RWPE1 (cell line): ENCODE data around the gene DDR2.

Experiments used
- CTCF ChIA-PET: fragments of 350-600 bp; sonication (Branson Sonifier 250); formaldehyde crosslinking; extraction: SDS; loops from one replicate; lab custom pipeline; 2021; lab: Yijun Ruan, JAX
- POLR2A ChIA-PET: fragments of 400-600 bp; formaldehyde crosslinking; extraction: SDS; loops from one replicate; lab custom pipeline; 2020; ENCODE audit warnings: antibody characterized with exemption; ENCODE audit not compliant: low non-redundant PET; lab: Yijun Ruan, JAX
- DNase-seq: peaks from one replicate; pipeline ENCODE4 v3.0.0; 2012; ENCODE audit warnings: low spot score
- H3K27ac ChIP-seq: fragments of 450-650 bp; 2 replicates; pipeline ENCODE4 v1.5.1; 2017
- CTCF ChIP-seq: fragments of 450-650 bp; conservative IDR thresholded peaks from 2 replicates; pipeline ENCODE4 v1.5.1; 2017; ENCODE audit warnings: low read depth, mild to moderate bottlenecking

Gene DDR2

DNA sequence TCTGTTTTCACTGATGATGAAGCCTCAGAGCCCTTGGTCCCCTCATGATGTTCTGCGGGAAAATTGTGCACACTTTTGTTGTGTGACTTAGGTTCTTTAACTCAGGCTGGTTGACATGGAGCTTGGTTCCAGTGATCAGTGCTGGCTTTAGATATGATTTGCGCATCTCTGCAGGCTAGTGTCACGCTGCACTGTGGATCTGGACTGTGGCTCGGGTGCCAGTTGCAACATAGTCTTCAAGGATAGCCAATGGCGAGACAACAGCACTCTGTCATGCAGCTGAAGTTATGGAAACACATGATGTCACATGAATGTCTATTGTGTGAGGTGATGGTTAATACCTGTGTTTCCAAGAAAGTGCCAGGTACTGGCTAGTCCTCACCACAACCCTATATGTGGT lies 56.7 kb downstream of the DDR2 start:
- ChIA-PET CTCF (interaction anchor here (0.6 kb wide), 1 partner anchor 69 kb away, joined by 3 read pairs; no protein-coding TSS in a partner anchor), POLR2A (no interaction called here)
- no peak for TF ChIP-seq CTCF
- no peak overlapping the region for H3K27ac ChIP-seq
- no peak for DNase-seq

DNA sequence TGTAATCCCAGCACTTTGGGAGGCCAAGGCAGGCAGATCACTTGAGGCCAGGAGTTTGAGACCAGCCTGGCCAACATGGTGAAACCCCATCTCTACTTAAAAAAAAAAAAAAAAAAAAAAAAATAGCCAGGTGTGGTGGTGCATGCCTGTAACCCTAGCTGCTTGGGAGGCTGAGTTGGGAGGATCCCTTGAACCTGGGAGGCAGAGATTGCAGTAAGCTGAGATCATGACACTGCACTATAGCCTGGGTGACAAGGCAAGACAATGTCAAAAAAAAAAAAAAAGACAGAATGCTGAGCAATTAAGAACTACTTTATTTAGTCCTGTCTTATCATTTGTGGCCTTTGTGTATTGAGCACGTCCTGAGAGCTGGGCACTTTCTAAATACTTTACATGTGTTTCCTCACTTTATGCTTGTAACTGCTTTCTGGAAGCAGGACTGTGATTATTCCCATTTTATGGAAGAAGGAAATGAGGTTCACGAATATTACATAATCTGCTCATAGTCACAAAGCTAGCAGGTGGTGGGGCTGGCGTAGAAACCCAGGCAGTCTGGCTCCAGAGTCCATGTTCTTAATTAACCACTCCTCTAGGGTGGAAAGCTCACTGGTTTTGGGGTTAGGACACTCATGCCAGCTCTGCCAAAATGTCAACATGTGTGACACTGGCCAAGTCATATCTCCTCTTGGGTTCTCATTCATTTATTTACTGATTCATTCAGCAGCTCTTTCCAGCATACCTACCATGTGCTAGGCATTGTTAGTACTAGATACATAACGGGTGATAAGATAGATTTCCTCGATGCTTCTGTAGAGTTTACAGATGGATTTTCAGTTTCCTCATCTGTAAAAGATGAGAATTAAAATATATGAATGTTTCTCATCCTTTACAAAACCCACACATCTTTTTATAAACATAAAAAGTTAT lies 57.7 kb downstream of the DDR2 start:
- no peak for DNase-seq

GRCh38 chr1:162690672-162691434 lies 58.6 kb downstream of the DDR2 start:
- peak overlapping the region; percentile 86 for H3K27ac ChIP-seq
- ChIA-PET POLR2A (no interaction called here), CTCF (interaction anchor here (0.7 kb wide), 1 partner anchor 124 kb away, joined by 3 read pairs; no protein-coding TSS in a partner anchor)
- TF ChIP-seq CTCF: no peak
- DNase-seq: peak; percentile 87

More for the DNA sequence above, 57.7 kb downstream of the DDR2 start:
- TF ChIP-seq CTCF: no peak
- ChIA-PET CTCF (no interaction called here), POLR2A (no interaction called here)
- H3K27ac ChIP-seq: peak overlapping the region; percentile 47; the same call in 1 of the 2 replicates

- CTCF ChIA-PET: no interaction called here
- POLR2A ChIA-PET: no interaction called here
- no peak overlapping the region for H3K27ac ChIP-seq
Measured at GRCh38 chr1:162691999-162692575, 59.8 kb downstream of the DDR2 start.

DNA sequence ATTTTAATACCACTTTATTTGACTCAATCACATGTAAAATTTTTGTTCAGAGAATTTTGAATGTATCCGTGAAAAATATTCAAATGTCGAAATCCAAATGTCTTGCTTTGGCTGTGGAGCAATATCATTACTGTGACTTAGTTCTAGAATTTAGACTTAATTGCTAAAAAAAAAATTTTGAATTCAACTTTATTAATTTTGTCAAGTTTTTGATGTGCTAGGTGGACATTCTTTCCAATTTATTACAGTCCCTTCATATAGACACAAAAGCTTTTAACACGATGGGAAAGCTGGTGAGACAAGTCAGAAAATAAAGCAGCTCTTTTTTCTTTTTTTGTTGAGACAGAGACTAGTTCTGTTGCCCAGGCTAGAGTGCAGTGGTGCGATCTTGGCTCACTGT lies 62.6 kb downstream of the DDR2 start:
- TF ChIP-seq CTCF: no peak
- CTCF ChIA-PET: interaction anchor here (0.5 to 0.7 kb wide), 3 partner anchors 202 to 1633 kb away, joined by 3 to 4 read pairs (median 4); no protein-coding TSS in a partner anchor
- POLR2A ChIA-PET: no interaction called here
- no peak for DNase-seq
- no peak overlapping the region; the same call in 1 of the 2 replicates for H3K27ac ChIP-seq

More at GRCh38 chr1:162691999-162692575, 59.8 kb downstream of the DDR2 start:
- no peak for TF ChIP-seq CTCF
- DNase-seq: no peak

DNA sequence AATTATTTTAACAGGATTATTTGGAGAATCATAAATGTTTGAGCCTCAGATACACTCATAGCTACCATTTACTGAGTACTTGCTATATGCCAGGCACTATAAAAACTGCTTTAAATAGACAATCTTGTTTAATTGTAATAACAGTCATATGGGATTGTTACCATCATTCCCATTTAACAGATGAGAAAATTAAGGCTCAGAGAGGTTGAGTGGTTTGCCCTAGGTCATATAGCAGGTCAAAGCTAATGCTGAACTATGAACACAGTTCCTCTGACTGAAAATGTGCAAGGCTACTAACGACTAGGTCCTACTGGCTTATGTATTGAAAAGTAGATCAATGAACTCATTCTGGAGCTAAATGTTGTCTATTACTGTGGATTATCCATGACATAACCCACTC lies 63.4 kb downstream of the DDR2 start:
- no peak overlapping the region for H3K27ac ChIP-seq
- TF ChIP-seq CTCF: no peak
- POLR2A ChIA-PET: interaction anchor here (0.6 kb wide), 1 partner anchor 967 kb away, joined by 4 read pairs; no protein-coding TSS in a partner anchor
- no peak for DNase-seq
- CTCF ChIA-PET: interaction anchor here (0.5 to 0.7 kb wide), 3 partner anchors 148 to 1012 kb away, joined by 3 to 4 read pairs (median 3); no protein-coding TSS in a partner anchor
